H1 (cell line): ENCODE measurements around the gene GATC. TPM values are rescaled to one million over a fixed set of nuclear protein-coding genes. Genes with fewer than 3 reads are reported as not detected.

Source experiments
- ASH2L ChIP-seq: fragments of 200-600, 300-600 bp; sonication (generic); IDR thresholded peaks from one replicate; pipeline ENCODE4 v1.7.1; 2017; ENCODE audit warnings: low read length
- GABPA ChIP-seq: IDR thresholded peaks from 2 replicates; pipeline ENCODE4 v1.6.1; 2011; ENCODE audit warnings: mild to moderate bottlenecking, low read length, moderate library complexity, borderline replicate concordance; ENCODE audit not compliant: insufficient read depth
- HDAC2 ChIP-seq, 2 experiments: fragments of 300-600 bp in 1 of 2; sonication (generic) in 1 of 2; IDR thresholded peaks; 2 replicates each; pipeline ENCODE4 v1.6.1; 2011 to 2012; ENCODE audit warnings: low read depth in 2 of 2, low read length in 2 of 2, mild to moderate bottlenecking in 2 of 2, moderate library complexity in 2 of 2, borderline replicate concordance in 1 of 2, inconsistent platforms in 1 of 2
- KDM4A ChIP-seq: IDR thresholded peaks from one replicate; pipeline ENCODE4 v1.7.1; 2012; ENCODE audit warnings: low read depth, mild to moderate bottlenecking, moderate library complexity, low read length, inconsistent platforms; ENCODE audit not compliant: severe bottlenecking
- KDM5A ChIP-seq: fragments of 200-600 bp; IDR thresholded peaks from 2 replicates; pipeline ENCODE4 v1.7.1; 2012; ENCODE audit warnings: mild to moderate bottlenecking, low read length, inconsistent platforms, mixed read lengths
- PHF8 ChIP-seq: fragments of 200-600 bp; sonication (generic); conservative IDR thresholded peaks from 2 replicates; pipeline ENCODE4 v1.7.1; 2012; ENCODE audit warnings: low read depth, mild to moderate bottlenecking, inconsistent platforms, low read length, moderate library complexity
- POLR2A ChIP-seq, 2 experiments: IDR thresholded peaks; 1 replicate in 1 of 2; 2 replicates in 1 of 2; pipeline ENCODE4 v1.6.1; 2011; ENCODE audit warnings: low read depth in 2 of 2, low read length in 2 of 2, mild to moderate bottlenecking in 2 of 2; ENCODE audit errors: control extremely low read depth in 1 of 2
- POLR2AphosphoS5 ChIP-seq: IDR thresholded peaks from 2 replicates; pipeline ENCODE4 v1.6.1; 2011; ENCODE audit warnings: low read depth, low read length
- SIN3A ChIP-seq, 2 experiments: IDR thresholded peaks in 1 of 2; conservative IDR thresholded peaks in 1 of 2; 2 replicates each; pipeline ENCODE4 v1.6.1; 2011 to 2012; ENCODE audit warnings: low read length in 2 of 2, improper control_type of control experiment in 1 of 2, low read depth in 1 of 2, mild to moderate bottlenecking in 1 of 2
- SIRT6 ChIP-seq: IDR thresholded peaks from one replicate; pipeline ENCODE4 v1.7.1; 2012; ENCODE audit warnings: low read length, inconsistent platforms
- SP4 ChIP-seq: IDR thresholded peaks from 2 replicates; pipeline ENCODE4 v1.6.1; 2012; ENCODE audit warnings: low read length, inconsistent platforms
- TBP ChIP-seq: IDR thresholded peaks from 2 replicates; pipeline ENCODE4 v1.6.1; 2011; ENCODE audit warnings: low read depth, low read length, improper control_type of control experiment
- TCF12 ChIP-seq: IDR thresholded peaks from 2 replicates; pipeline ENCODE4 v1.6.1; 2011; ENCODE audit warnings: low read depth, mild to moderate bottlenecking, low read length
- YY1 ChIP-seq: IDR thresholded peaks from 2 replicates; pipeline ENCODE4 v1.6.1; 2011; ENCODE audit warnings: low read depth, mild to moderate bottlenecking, low read length
- polyA plus RNA-seq, 7 experiments: library from polyadenylated mRNA; depleted of rRNA in 3 of 7; stranded (reverse) in 5 of 7; unstranded in 2 of 7; fragments of >200 nt in 5 of 7; fragments of 200-250 nt in 2 of 7; gene quantifications; 1 replicate in 5 of 7; 2 replicates in 1 of 7; 4 replicates in 1 of 7; pipeline versions ENCODE4 v1.2.1 to v1.2.3, GENCODE V29; 2011 to 2013; ENCODE audit warnings: missing spikeins in 2 of 7, mixed read lengths in 2 of 7
- total RNA-seq: library from RNA; stranded (reverse); fragmentation: NEBNext Ultra II Directional; extraction: Animal tissue kit (Norgen Biotek cat#: 25700); gene quantifications from 2 replicates; pipeline ENCODE4 v1.2.1, GENCODE V29; 2021
- TF ChIP-seq, protein P1 (sequence below): IDR thresholded peaks from 2 replicates; pipeline ENCODE4 v1.6.1; 2012; ENCODE audit warnings: low read length, inconsistent platforms
- TF ChIP-seq, protein P2 (sequence below): IDR thresholded peaks from 2 replicates; pipeline ENCODE4 v1.6.1; 2012; ENCODE audit warnings: inconsistent platforms
- TF ChIP-seq, protein P3 (sequence below): IDR thresholded peaks from 2 replicates; pipeline ENCODE4 v1.6.1; 2012; ENCODE audit warnings: inconsistent platforms

The GATC gene
- total and polyA plus RNA-seq, 2 of the 8 experiments (the other 6 are each of a cell fraction or from before 2014, with no cell fraction given) = 13.2 to 30.4 TPM

DNA sequence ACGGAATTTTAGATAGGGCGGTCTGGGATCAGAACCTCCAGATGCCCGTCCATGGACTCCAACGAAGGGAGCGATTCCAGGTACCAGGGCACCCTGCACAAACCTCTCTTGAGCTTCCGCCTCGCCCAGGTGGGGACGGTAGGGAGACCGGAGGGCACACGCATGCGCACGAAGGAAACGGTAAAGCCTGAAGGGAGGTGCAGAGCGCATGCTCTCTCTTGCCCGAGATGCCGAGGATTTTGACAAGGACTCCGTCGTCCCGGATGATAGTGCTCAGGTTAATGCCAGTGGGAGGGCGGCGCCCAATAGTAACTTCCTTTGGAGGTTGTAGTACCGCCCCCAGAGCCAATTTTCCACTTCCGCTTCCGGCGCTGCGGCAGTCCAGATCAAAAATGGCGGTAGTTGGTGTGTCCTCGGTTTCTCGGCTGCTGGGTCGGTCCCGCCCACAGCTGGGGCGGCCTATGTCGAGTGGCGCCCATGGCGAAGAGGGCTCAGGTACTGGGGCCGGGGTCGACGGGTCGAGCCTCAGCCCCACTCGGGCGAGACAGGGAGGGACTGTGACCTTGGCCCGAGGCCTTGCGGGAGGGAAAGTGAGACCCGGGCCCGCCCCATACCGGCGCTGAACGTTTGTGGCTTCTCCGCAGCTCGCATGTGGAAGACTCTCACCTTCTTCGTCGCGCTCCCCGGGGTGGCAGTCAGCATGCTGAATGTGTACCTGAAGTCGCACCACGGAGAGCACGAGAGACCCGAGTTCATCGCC is 8.3 kb upstream of the GATC start, which contains the start of gene COX6A1 (continued):
- TF ChIP-seq SP4 (0 out of 2 replicates have a peak, but pooled peaks have one; percentile 32), KDM5A (peak; percentile 83), SIN3A (conservative IDR thresholded peaks at IDR 0.05 in 1 of 2, IDR thresholded peaks at IDR 0.05 in 1 of 2; ENCODE audit: low read depth in 1 of 2, low read length in 2 of 2) (peak; percentile 6 to 89; a peak in 2 of 4 replicates), GABPA (peak; percentile 84), TBP (peak; percentile 71), ASH2L (peak; percentile 50), POLR2AphosphoS5 (peak; percentile 52; the same call in 1 of the 2 replicates), YY1 (peak; percentile 90), KDM4A (peak; percentile 38), TCF12 (no peak), SIRT6 (no peak), PHF8 (peak; percentile 68), POLR2A (IDR thresholded peaks at IDR 0.05; ENCODE audit: control extremely low read depth in 1 of 2, low read depth in 2 of 2, low read length in 2 of 2) (peak; percentile 35 to 82), HDAC2 (IDR thresholded peaks at IDR 0.05; ENCODE audit: borderline replicate concordance in 1 of 2, low read depth in 2 of 2, low read length in 2 of 2) (peak in 1 of 2 experiments; percentile 91; a peak in 1 of 4 replicates)
- TF ChIP-seq, protein P1, sequence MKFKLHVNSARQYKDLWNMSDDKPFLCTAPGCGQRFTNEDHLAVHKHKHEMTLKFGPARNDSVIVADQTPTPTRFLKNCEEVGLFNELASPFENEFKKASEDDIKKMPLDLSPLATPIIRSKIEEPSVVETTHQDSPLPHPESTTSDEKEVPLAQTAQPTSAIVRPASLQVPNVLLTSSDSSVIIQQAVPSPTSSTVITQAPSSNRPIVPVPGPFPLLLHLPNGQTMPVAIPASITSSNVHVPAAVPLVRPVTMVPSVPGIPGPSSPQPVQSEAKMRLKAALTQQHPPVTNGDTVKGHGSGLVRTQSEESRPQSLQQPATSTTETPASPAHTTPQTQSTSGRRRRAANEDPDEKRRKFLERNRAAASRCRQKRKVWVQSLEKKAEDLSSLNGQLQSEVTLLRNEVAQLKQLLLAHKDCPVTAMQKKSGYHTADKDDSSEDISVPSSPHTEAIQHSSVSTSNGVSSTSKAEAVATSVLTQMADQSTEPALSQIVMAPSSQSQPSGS = 0 out of 2 replicates have a peak, but pooled peaks have one; percentile 29
- TF ChIP-seq, protein P2, sequence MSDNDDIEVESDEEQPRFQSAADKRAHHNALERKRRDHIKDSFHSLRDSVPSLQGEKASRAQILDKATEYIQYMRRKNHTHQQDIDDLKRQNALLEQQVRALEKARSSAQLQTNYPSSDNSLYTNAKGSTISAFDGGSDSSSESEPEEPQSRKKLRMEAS = peak; percentile 81
- TF ChIP-seq, protein P3, sequence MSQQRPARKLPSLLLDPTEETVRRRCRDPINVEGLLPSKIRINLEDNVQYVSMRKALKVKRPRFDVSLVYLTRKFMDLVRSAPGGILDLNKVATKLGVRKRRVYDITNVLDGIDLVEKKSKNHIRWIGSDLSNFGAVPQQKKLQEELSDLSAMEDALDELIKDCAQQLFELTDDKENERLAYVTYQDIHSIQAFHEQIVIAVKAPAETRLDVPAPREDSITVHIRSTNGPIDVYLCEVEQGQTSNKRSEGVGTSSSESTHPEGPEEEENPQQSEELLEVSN = no peak
